MCF 10A (cell line): Measurements from ENCODE around the gene KCNJ14. TPM values are rescaled to one million over a fixed set of nuclear protein-coding genes. Genes with fewer than 3 reads are reported as not detected.
"Not testable (repeated sequence)": the region's sequence is repeated elsewhere in the genome, so short reads cannot be mapped to it uniquely, and the experiment has no call there.

Experiments
- BruUV-seq: library from RNA; stranded (reverse); fragments of 400-500 nt; replicated peaks from 2 replicates; lab custom pipeline; 2021; lab: Mats Ljungman, UMichigan
- CTCF ChIA-PET: fragments of 300-600 bp; sonication (Branson Sonifier 250); formaldehyde crosslinking; extraction: SDS; loops from one replicate; lab custom pipeline; 2021; ENCODE audit warnings: antibody characterized with exemption, inconsistent platforms; lab: Yijun Ruan, JAX
- POLR2A ChIA-PET: fragments of 300-600, 350-650 bp; sonication (Branson Sonifier 250); formaldehyde crosslinking; extraction: SDS; loops from one replicate; lab custom pipeline; 2020; ENCODE audit warnings: antibody characterized with exemption, inconsistent platforms; lab: Yijun Ruan, JAX
- DNase-seq: peaks from one replicate; pipeline ENCODE4 v3.0.0-alpha.2; 2018; ENCODE audit not compliant: unreplicated experiment
- H3K27ac Mint-ChIP-seq: one replicate; pipeline ENCODE4 v1.8.0; 2022; ENCODE audit warnings: mild to moderate bottlenecking, low read depth, mixed read lengths; ENCODE audit not compliant: unreplicated experiment
- H3K27me3 Mint-ChIP-seq: one replicate; pipeline ENCODE4 v1.8.0; 2022; ENCODE audit warnings: mixed read lengths; ENCODE audit not compliant: insufficient read depth, unreplicated experiment
- H3K36me3 Mint-ChIP-seq: one replicate; pipeline ENCODE4 v1.8.0; 2022; ENCODE audit warnings: mild to moderate bottlenecking, moderate library complexity, mixed read lengths; ENCODE audit not compliant: insufficient read depth, unreplicated experiment
- H3K4me1 Mint-ChIP-seq: one replicate; pipeline ENCODE4 v1.8.0; 2022; ENCODE audit warnings: mixed read lengths; ENCODE audit not compliant: insufficient read depth, unreplicated experiment
- H3K4me3 Mint-ChIP-seq: one replicate; pipeline ENCODE4 v1.8.0; 2022; ENCODE audit warnings: mild to moderate bottlenecking, moderate library complexity, mixed read lengths; ENCODE audit not compliant: unreplicated experiment
- H3K9me3 Mint-ChIP-seq: one replicate; pipeline ENCODE4 v1.8.0; 2022; ENCODE audit warnings: mixed read lengths; ENCODE audit not compliant: unreplicated experiment
- CTCF ChIP-seq: fragments of 200-600 bp; IDR thresholded peaks from one replicate; pipeline ENCODE4 v1.8.0; 2022; ENCODE audit warnings: antibody characterized with exemption, mild to moderate bottlenecking; ENCODE audit not compliant: unreplicated experiment
- intact Hi-C: fragments of 100-400 bp; cut with micrococcal nuclease; formaldehyde crosslinking; loops from 2 replicates; pipeline ENCODE4 v1.14.1; 2022
- total RNA-seq: library from RNA; stranded (reverse); gene quantifications from 2 replicates; pipeline ENCODE4 v1.2.3, GENCODE V29; 2022

The KCNJ14 gene
- total RNA-seq, 1 experiment from 2014 or later: 1.6 TPM

- no peak overlapping the region for H3K4me3 Mint-ChIP-seq
- H3K27me3 Mint-ChIP-seq: no peaks in the 10 kb centered on the region
- CTCF ChIA-PET: no interaction called here
- peaks cover 40% of the 10 kb centered on the region for H3K4me1 Mint-ChIP-seq
- H3K27ac Mint-ChIP-seq: no peak overlapping the region
- POLR2A ChIA-PET: no interaction called here
- intact Hi-C loops: loop anchor here (5.0 kb wide), 1 partner anchor 93 kb away; the partner anchor contains the start of genes GRIN2D and KDELR1
- no peaks in the 10 kb centered on the region for H3K9me3 Mint-ChIP-seq
- no peak for DNase-seq
- peaks cover 46% of the 10 kb centered on the region for H3K36me3 Mint-ChIP-seq
- TF ChIP-seq CTCF: no peak
- BruUV-seq: no TSS peak
Measured at GRCh38 chr19:48484931-48485612, 29.7 kb downstream of the KCNJ14 start.

GRCh38 chr19:48486706-48487105 is 31.3 kb downstream of the KCNJ14 start:
- Mint-ChIP-seq H3K4me1 (peaks cover 45% of the 10 kb centered on the region), H3K36me3 (peaks cover 30% of the 10 kb centered on the region), H3K27ac (peak overlapping the region; percentile 83)
- H3K9me3 Mint-ChIP-seq, H3K4me3 Mint-ChIP-seq, BruUV-seq, H3K27me3 Mint-ChIP-seq: not testable (repeated sequence)
- POLR2A ChIA-PET: interaction anchor here (0.6 to 3.6 kb wide), 13 partner anchors 7 to 339 kb away, joined by 3 to 22 read pairs (median 6); partner anchors contain the start of genes GRIN2D and GRWD1
- intact Hi-C loops: loop anchor here (5.0 kb wide), 1 partner anchor 94 kb away; the partner anchor contains the start of genes GRIN2D and KDELR1
- CTCF ChIA-PET: interaction anchor here (0.9 to 4.9 kb wide), 4 partner anchors 10 to 132 kb away, joined by 4 to 41 read pairs (median 6); partner anchors contain the start of genes RPL18 and SPHK2
- peak; percentile 66 for DNase-seq

GRCh38 chr19:48487544-48487943 is 32.2 kb downstream of the KCNJ14 start:
- H3K4me3 Mint-ChIP-seq: peak overlapping the region; percentile 49
- CTCF ChIA-PET: interaction anchor here (0.9 to 4.9 kb wide), 6 partner anchors 11 to 132 kb away, joined by 3 to 41 read pairs (median 6); partner anchors contain the start of genes RPL18 and SPHK2
- peak overlapping the region; percentile 83 for H3K27ac Mint-ChIP-seq
- BruUV-seq: no TSS peak
- peaks cover 43% of the 10 kb centered on the region for H3K4me1 Mint-ChIP-seq
- POLR2A ChIA-PET: interaction anchor here (0.6 to 3.6 kb wide), 21 partner anchors 8 to 154 kb away, joined by 3 to 22 read pairs (median 5); partner anchors contain the start of genes GRIN2D, GRWD1, KCNJ14 and KDELR1
- no peak for TF ChIP-seq CTCF
- H3K27me3 Mint-ChIP-seq: no peaks in the 10 kb centered on the region
- DNase-seq: no peak
- intact Hi-C loops: loop anchor here (5.0 kb wide), 1 partner anchor 95 kb away; the partner anchor contains the start of genes GRIN2D and KDELR1
- no peaks in the 10 kb centered on the region for H3K9me3 Mint-ChIP-seq
- peaks cover 24% of the 10 kb centered on the region for H3K36me3 Mint-ChIP-seq

- no peaks in the 10 kb centered on the region for H3K9me3 Mint-ChIP-seq
- H3K4me3 Mint-ChIP-seq: peak overlapping the region; percentile 49
- POLR2A ChIA-PET: interaction anchor here (0.6 to 3.6 kb wide), 20 partner anchors 8 to 155 kb away, joined by 3 to 22 read pairs (median 6); partner anchors contain the start of genes GRIN2D, GRWD1, KCNJ14 and KDELR1
- no peak for TF ChIP-seq CTCF
- H3K36me3 Mint-ChIP-seq: peaks cover 24% of the 10 kb centered on the region
- peaks cover 48% of the 10 kb centered on the region for H3K4me1 Mint-ChIP-seq
- no TSS peak for BruUV-seq
- no peaks in the 10 kb centered on the region for H3K27me3 Mint-ChIP-seq
- intact Hi-C loops: loop anchor here (1.0 to 5.0 kb wide), 2 partner anchors 19 to 96 kb away; partner anchors contain the start of genes CYTH2, GRIN2D and KDELR1
- CTCF ChIA-PET: interaction anchor here (0.7 to 4.9 kb wide), 7 partner anchors 12 to 721 kb away, joined by 3 to 41 read pairs (median 6); no protein-coding TSS in a partner anchor
- peak; percentile 97 for DNase-seq
- H3K27ac Mint-ChIP-seq: peak overlapping the region; percentile 83
Measured at GRCh38 chr19:48487948-48488347, 32.6 kb downstream of the KCNJ14 start.

- CTCF ChIA-PET: interaction anchor here (0.7 to 4.9 kb wide), 11 partner anchors 12 to 721 kb away, joined by 3 to 41 read pairs (median 6); partner anchors contain the start of gene KDELR1
- not testable (repeated sequence) for H3K4me3 Mint-ChIP-seq, BruUV-seq, H3K9me3 Mint-ChIP-seq, H3K27me3 Mint-ChIP-seq, DNase-seq
- POLR2A ChIA-PET: interaction anchor here (0.8 to 3.6 kb wide), 8 partner anchors 19 to 154 kb away, joined by 3 to 22 read pairs (median 6); partner anchors contain the start of gene GRWD1
- Mint-ChIP-seq H3K4me1 (peaks cover 48% of the 10 kb centered on the region), H3K36me3 (peaks cover 23% of the 10 kb centered on the region), H3K27ac (peak overlapping the region; percentile 83)
- intact Hi-C loops: loop anchor here (1.0 to 5.0 kb wide), 2 partner anchors 19 to 96 kb away; partner anchors contain the start of genes CYTH2, GRIN2D and KDELR1
Measured at GRCh38 chr19:48488478-48488877, 33.1 kb downstream of the KCNJ14 start.
